WTC11 (cell line): ENCODE results near the gene PAN3. TPM values are rescaled to one million over a fixed set of nuclear protein-coding genes. Genes with fewer than 3 reads are reported as not detected.

ENCODE experiments used
- ATAC-seq: fragments of 200-7000 bp; cut with Tn5 transposase; 2 replicates; pipeline ENCODE4 v1.10.0; 2021; ENCODE audit warnings: mild to moderate bottlenecking, moderate library complexity
- CTCF ChIA-PET: fragments of 300-600 bp; sonication (Branson Sonifier 250); formaldehyde crosslinking; loops from one replicate; lab custom pipeline; 2021; ENCODE audit warnings: antibody characterized with exemption; lab: Charles Lee
- POLR2A ChIA-PET: fragments of 350-600 bp; sonication (Branson Sonifier 250); formaldehyde crosslinking; loops from one replicate; lab custom pipeline; 2021; ENCODE audit warnings: antibody characterized with exemption; lab: Charles Lee
- DNase-seq: peaks from one replicate; pipeline ENCODE4 v3.0.0; 2021; ENCODE audit warnings: low spot score
- H3K27ac Mint-ChIP-seq: 2 replicates; pipeline ENCODE4 v1.8.0; 2021; ENCODE audit warnings: mixed read lengths
- H3K27me3 Mint-ChIP-seq: 2 replicates; pipeline ENCODE4 v1.8.0; 2021; ENCODE audit warnings: low read depth, mild to moderate bottlenecking, moderate library complexity, mixed read lengths
- H3K36me3 Mint-ChIP-seq: 2 replicates; pipeline ENCODE4 v1.8.0; 2021; ENCODE audit warnings: mixed read lengths
- H3K4me1 Mint-ChIP-seq: 2 replicates; pipeline ENCODE4 v1.8.0; 2022; ENCODE audit warnings: mixed read lengths
- H3K4me3 Mint-ChIP-seq: 2 replicates; pipeline ENCODE4 v1.8.0; 2021; ENCODE audit warnings: mild to moderate bottlenecking, moderate library complexity, mixed read lengths
- H3K9me3 Mint-ChIP-seq: 2 replicates; pipeline ENCODE4 v1.8.0; 2021; ENCODE audit warnings: mixed read lengths
- ATF1 ChIP-seq: sonication (generic); formaldehyde crosslinking; IDR thresholded peaks from 2 replicates; pipeline ENCODE4 v1.8.1; 2023; ENCODE audit warnings: mild to moderate bottlenecking, moderate library complexity, missing genetic modification reagents
- CREB1 ChIP-seq: sonication (generic); formaldehyde crosslinking; IDR thresholded peaks from 2 replicates; pipeline ENCODE4 v1.8.0; 2023; ENCODE audit warnings: mild to moderate bottlenecking, missing genetic modification reagents
- CREM ChIP-seq: sonication (generic); formaldehyde crosslinking; IDR thresholded peaks from 2 replicates; pipeline ENCODE4 v1.8.1; 2022; ENCODE audit warnings: mild to moderate bottlenecking, missing genetic modification reagents, moderate library complexity
- FOXK1 ChIP-seq: sonication (generic); formaldehyde crosslinking; IDR thresholded peaks from 2 replicates; pipeline ENCODE4 v1.8.0; 2022; ENCODE audit warnings: mild to moderate bottlenecking, moderate library complexity, missing genetic modification reagents
- GRHL2 ChIP-seq: fragments of 250-450 bp; sonication (Bioruptor Pico); IDR thresholded peaks from 2 replicates; pipeline ENCODE4 v1.8.0; 2022; ENCODE audit warnings: mild to moderate bottlenecking, moderate library complexity; ENCODE audit not compliant: insufficient replicate concordance, severe bottlenecking
- IRF2 ChIP-seq: sonication (generic); formaldehyde crosslinking; IDR thresholded peaks from 2 replicates; pipeline ENCODE4 v1.8.0; 2022; ENCODE audit warnings: low read depth, missing genetic modification reagents, borderline replicate concordance
- MXD4 ChIP-seq: fragments of 250-450 bp; sonication (Bioruptor Pico); IDR thresholded peaks from 2 replicates; pipeline ENCODE4 v1.8.0; 2021; ENCODE audit warnings: mild to moderate bottlenecking, moderate library complexity, borderline replicate concordance
- MYBL2 ChIP-seq: sonication (generic); formaldehyde crosslinking; IDR thresholded peaks from 2 replicates; pipeline ENCODE4 v1.8.1; 2023; ENCODE audit warnings: mild to moderate bottlenecking, moderate library complexity, missing genetic modification reagents
- NFE2L1 ChIP-seq: sonication (generic); formaldehyde crosslinking; IDR thresholded peaks from 2 replicates; pipeline ENCODE4 v1.8.1; 2023; ENCODE audit warnings: missing genetic modification reagents
- NR3C1 ChIP-seq: sonication (generic); formaldehyde crosslinking; conservative IDR thresholded peaks from 2 replicates; pipeline ENCODE4 v1.8.1; 2023; ENCODE audit warnings: low read depth, mild to moderate bottlenecking, missing genetic modification reagents
- PRRX2 ChIP-seq: fragments of 250-450 bp; sonication (Bioruptor Pico); IDR thresholded peaks from 2 replicates; pipeline ENCODE4 v1.8.0; 2021; ENCODE audit warnings: mild to moderate bottlenecking
- RORB ChIP-seq: fragments of 250-450 bp; sonication (Bioruptor Pico); IDR thresholded peaks from 2 replicates; pipeline ENCODE4 v1.9.0; 2021; ENCODE audit warnings: mild to moderate bottlenecking
- SMAD3 ChIP-seq: sonication (generic); formaldehyde crosslinking; IDR thresholded peaks from 2 replicates; pipeline ENCODE4 v1.8.0; 2022; ENCODE audit warnings: missing genetic modification reagents, mild to moderate bottlenecking, borderline replicate concordance
- SOX15 ChIP-seq: fragments of 250-450 bp; sonication (Bioruptor Pico); IDR thresholded peaks from 2 replicates; pipeline ENCODE4 v1.9.0; 2021; ENCODE audit warnings: mild to moderate bottlenecking
- TP53 ChIP-seq: sonication (generic); formaldehyde crosslinking; IDR thresholded peaks from 2 replicates; pipeline ENCODE4 v1.8.1; 2023; ENCODE audit warnings: mild to moderate bottlenecking, missing genetic modification reagents
- ZNF416 ChIP-seq: fragments of 250-450 bp; sonication (Bioruptor Pico); IDR thresholded peaks from 2 replicates; pipeline ENCODE4 v1.9.0; 2021; ENCODE audit warnings: mild to moderate bottlenecking, inconsistent platforms
- total RNA-seq: library from RNA; stranded (reverse); gene quantifications from 3 replicates; pipeline ENCODE4 v1.2.3, GENCODE V29; 2021
- TF ChIP-seq, protein P1 (sequence below): sonication (generic); formaldehyde crosslinking; IDR thresholded peaks from 2 replicates; pipeline ENCODE4 v1.8.0; 2023; ENCODE audit warnings: missing genetic modification reagents, mild to moderate bottlenecking, borderline replicate concordance
- TF ChIP-seq, protein P2 (sequence below): fragments of 250-450 bp; sonication (Bioruptor Pico); IDR thresholded peaks from 2 replicates; pipeline ENCODE4 v1.8.0; 2021; ENCODE audit warnings: mild to moderate bottlenecking
- TF ChIP-seq, protein P3 (sequence below): sonication (generic); formaldehyde crosslinking; IDR thresholded peaks from 2 replicates; pipeline ENCODE4 v1.8.1; 2023; ENCODE audit warnings: mild to moderate bottlenecking, missing genetic modification reagents, moderate library complexity
- TF ChIP-seq, protein P4 (sequence below): sonication (generic); formaldehyde crosslinking; IDR thresholded peaks from 2 replicates; pipeline ENCODE4 v1.8.0; 2023; ENCODE audit warnings: missing genetic modification reagents
- TF ChIP-seq, protein P5 (sequence below): fragments of 250-450 bp; sonication (Bioruptor Pico); conservative IDR thresholded peaks from 2 replicates; pipeline ENCODE4 v1.9.0; 2021; ENCODE audit warnings: mild to moderate bottlenecking
- TF ChIP-seq, protein P6 (sequence below): sonication (generic); formaldehyde crosslinking; IDR thresholded peaks from 2 replicates; pipeline ENCODE4 v1.8.1; 2023; ENCODE audit warnings: mild to moderate bottlenecking, missing genetic modification reagents
- TF ChIP-seq, protein P7 (sequence below): sonication (generic); formaldehyde crosslinking; IDR thresholded peaks from 2 replicates; pipeline ENCODE4 v1.8.1; 2023; ENCODE audit warnings: mild to moderate bottlenecking, moderate library complexity, missing genetic modification reagents

Gene PAN3
- total RNA-seq, 1 experiment from 2014 or later: 37.8 TPM

DNA sequence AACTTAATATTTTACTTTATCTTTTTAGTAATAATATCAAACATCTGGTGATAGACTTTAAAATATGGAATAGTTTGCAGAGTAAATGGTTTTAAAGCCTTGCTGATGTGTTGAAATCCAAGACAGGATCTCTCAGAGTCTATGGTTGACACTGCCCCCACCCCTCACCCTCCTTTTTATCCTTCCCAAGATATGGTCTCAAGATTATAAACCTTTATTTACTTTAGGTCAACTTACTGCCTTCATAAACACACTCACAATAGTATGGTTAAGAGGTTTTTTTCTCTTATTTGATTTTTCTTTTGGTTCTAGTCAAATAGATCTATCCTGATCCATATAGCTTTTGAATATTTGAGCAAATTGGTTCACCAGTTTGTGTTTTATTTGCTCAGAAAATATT, 39.0 kb downstream of the PAN3 start (continued):
- no peak for TF ChIP-seq NFE2L1 (CRISPR knock-in tag)
- TF ChIP-seq CREB1 (CRISPR knock-in tag): no peak
- TF ChIP-seq SOX15 (CRISPR knock-in tag): no peak
- no peak for TF ChIP-seq IRF2 (CRISPR knock-in tag)
- no peak for TF ChIP-seq GRHL2 (CRISPR knock-in tag)
- TF ChIP-seq ZNF416 (CRISPR knock-in tag): no peak
- no peak for TF ChIP-seq TP53 (CRISPR knock-in tag)
- TF ChIP-seq CREM (CRISPR knock-in tag): no peak

DNA sequence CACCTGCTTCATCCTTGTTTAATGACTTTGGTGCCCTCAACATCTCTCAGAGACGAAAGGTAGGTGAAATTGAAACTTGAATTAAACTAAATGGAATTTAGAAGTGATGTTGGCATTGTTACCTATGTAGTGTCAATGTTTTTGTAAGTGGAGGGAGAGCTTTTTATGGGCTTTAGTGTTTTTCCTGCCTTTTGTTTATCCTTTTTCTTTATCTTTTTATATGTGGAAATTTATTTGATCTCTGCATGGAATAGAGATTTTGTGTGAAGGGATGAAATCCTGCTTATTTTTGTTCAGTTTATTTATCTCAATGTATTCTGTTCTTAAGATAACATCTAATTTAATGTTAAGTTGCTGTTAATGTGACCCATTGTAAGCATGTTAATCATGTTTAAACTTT, 39.5 kb downstream of the PAN3 start:
- Mint-ChIP-seq H3K36me3 (peaks cover 14% of the 10 kb centered on the region), H3K27ac (no peak overlapping the region), H3K4me3 (no peak overlapping the region), H3K4me1 (peaks cover 8% of the 10 kb centered on the region), H3K27me3 (no peaks in the 10 kb centered on the region), H3K9me3 (no peaks in the 10 kb centered on the region)
- ChIA-PET POLR2A (no interaction called here), CTCF (no interaction called here)
- ATAC-seq (no peak), DNase-seq (no peak)
- TF ChIP-seq GRHL2 (CRISPR knock-in tag): no peak
- TF ChIP-seq, protein P1, sequence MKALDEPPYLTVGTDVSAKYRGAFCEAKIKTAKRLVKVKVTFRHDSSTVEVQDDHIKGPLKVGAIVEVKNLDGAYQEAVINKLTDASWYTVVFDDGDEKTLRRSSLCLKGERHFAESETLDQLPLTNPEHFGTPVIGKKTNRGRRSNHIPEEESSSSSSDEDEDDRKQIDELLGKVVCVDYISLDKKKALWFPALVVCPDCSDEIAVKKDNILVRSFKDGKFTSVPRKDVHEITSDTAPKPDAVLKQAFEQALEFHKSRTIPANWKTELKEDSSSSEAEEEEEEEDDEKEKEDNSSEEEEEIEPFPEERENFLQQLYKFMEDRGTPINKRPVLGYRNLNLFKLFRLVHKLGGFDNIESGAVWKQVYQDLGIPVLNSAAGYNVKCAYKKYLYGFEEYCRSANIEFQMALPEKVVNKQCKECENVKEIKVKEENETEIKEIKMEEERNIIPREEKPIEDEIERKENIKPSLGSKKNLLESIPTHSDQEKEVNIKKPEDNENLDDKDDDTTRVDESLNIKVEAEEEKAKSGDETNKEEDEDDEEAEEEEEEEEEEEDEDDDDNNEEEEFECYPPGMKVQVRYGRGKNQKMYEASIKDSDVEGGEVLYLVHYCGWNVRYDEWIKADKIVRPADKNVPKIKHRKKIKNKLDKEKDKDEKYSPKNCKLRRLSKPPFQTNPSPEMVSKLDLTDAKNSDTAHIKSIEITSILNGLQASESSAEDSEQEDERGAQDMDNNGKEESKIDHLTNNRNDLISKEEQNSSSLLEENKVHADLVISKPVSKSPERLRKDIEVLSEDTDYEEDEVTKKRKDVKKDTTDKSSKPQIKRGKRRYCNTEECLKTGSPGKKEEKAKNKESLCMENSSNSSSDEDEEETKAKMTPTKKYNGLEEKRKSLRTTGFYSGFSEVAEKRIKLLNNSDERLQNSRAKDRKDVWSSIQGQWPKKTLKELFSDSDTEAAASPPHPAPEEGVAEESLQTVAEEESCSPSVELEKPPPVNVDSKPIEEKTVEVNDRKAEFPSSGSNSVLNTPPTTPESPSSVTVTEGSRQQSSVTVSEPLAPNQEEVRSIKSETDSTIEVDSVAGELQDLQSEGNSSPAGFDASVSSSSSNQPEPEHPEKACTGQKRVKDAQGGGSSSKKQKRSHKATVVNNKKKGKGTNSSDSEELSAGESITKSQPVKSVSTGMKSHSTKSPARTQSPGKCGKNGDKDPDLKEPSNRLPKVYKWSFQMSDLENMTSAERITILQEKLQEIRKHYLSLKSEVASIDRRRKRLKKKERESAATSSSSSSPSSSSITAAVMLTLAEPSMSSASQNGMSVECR: no peak
- no peak for TF ChIP-seq MXD4
- no peak for TF ChIP-seq MYBL2 (CRISPR knock-in tag)
- TF ChIP-seq, protein P2, sequence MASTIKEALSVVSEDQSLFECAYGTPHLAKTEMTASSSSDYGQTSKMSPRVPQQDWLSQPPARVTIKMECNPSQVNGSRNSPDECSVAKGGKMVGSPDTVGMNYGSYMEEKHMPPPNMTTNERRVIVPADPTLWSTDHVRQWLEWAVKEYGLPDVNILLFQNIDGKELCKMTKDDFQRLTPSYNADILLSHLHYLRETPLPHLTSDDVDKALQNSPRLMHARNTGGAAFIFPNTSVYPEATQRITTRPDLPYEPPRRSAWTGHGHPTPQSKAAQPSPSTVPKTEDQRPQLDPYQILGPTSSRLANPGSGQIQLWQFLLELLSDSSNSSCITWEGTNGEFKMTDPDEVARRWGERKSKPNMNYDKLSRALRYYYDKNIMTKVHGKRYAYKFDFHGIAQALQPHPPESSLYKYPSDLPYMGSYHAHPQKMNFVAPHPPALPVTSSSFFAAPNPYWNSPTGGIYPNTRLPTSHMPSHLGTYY (CRISPR knock-in tag): no peak
- TF ChIP-seq ATF1 (CRISPR knock-in tag): no peak
- TF ChIP-seq, protein P3, sequence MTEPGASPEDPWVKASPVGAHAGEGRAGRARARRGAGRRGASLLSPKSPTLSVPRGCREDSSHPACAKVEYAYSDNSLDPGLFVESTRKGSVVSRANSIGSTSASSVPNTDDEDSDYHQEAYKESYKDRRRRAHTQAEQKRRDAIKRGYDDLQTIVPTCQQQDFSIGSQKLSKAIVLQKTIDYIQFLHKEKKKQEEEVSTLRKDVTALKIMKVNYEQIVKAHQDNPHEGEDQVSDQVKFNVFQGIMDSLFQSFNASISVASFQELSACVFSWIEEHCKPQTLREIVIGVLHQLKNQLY (CRISPR knock-in tag): no peak
- TF ChIP-seq, protein P4, sequence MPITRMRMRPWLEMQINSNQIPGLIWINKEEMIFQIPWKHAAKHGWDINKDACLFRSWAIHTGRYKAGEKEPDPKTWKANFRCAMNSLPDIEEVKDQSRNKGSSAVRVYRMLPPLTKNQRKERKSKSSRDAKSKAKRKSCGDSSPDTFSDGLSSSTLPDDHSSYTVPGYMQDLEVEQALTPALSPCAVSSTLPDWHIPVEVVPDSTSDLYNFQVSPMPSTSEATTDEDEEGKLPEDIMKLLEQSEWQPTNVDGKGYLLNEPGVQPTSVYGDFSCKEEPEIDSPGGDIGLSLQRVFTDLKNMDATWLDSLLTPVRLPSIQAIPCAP (CRISPR knock-in tag): no peak
- TF ChIP-seq TP53 (CRISPR knock-in tag): no peak
- TF ChIP-seq, protein P5, sequence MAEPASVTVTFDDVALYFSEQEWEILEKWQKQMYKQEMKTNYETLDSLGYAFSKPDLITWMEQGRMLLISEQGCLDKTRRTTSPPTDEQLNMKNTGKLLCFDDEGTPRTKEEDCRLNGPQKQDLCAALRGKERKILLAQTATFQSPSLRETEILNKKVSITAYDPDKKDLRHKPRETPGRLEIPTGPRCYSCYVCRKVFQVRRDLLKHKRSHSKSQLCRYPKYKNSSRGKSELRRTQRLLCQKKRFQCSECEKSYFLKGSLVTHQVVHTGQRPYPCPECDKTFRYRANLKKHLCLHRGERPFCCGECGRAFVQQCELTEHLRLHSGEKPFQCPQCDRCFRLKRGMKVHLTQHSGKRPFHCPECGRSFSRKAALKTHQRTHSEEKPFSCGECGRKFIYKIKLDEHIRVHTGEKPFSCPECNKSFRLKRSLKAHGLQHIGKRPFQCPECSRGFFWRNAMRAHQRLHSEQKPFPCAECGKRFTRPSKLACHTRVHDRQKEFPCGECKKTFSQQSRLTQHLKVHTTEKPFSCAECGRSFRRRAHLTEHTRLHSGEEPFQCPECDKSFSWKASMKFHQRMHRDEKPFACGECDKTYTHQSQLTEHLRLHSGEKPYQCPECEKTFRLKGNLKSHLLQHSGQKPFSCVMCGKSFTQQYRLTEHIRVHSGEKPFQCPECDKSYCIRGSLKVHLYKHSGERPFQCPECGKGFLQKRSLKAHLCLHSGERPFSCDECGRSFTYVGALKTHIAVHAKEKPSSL: no peak
- no peak for TF ChIP-seq PRRX2 (CRISPR knock-in tag)
- TF ChIP-seq, protein P6, sequence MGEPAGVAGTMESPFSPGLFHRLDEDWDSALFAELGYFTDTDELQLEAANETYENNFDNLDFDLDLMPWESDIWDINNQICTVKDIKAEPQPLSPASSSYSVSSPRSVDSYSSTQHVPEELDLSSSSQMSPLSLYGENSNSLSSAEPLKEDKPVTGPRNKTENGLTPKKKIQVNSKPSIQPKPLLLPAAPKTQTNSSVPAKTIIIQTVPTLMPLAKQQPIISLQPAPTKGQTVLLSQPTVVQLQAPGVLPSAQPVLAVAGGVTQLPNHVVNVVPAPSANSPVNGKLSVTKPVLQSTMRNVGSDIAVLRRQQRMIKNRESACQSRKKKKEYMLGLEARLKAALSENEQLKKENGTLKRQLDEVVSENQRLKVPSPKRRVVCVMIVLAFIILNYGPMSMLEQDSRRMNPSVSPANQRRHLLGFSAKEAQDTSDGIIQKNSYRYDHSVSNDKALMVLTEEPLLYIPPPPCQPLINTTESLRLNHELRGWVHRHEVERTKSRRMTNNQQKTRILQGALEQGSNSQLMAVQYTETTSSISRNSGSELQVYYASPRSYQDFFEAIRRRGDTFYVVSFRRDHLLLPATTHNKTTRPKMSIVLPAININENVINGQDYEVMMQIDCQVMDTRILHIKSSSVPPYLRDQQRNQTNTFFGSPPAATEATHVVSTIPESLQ (CRISPR knock-in tag): no peak
- TF ChIP-seq RORB: no peak
- TF ChIP-seq, protein P7, sequence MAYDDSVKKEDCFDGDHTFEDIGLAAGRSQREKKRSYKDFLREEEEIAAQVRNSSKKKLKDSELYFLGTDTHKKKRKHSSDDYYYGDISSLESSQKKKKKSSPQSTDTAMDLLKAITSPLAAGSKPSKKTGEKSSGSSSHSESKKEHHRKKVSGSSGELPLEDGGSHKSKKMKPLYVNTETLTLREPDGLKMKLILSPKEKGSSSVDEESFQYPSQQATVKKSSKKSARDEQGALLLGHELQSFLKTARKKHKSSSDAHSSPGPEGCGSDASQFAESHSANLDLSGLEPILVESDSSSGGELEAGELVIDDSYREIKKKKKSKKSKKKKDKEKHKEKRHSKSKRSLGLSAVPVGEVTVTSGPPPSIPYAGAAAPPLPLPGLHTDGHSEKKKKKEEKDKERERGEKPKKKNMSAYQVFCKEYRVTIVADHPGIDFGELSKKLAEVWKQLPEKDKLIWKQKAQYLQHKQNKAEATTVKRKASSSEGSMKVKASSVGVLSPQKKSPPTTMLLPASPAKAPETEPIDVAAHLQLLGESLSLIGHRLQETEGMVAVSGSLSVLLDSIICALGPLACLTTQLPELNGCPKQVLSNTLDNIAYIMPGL (CRISPR knock-in tag): no peak
- no peak for TF ChIP-seq NR3C1 (CRISPR knock-in tag)
- TF ChIP-seq SMAD3: no peak
- no peak for TF ChIP-seq FOXK1 (CRISPR knock-in tag)
